GM19240 (cell line): ENCODE measurements around the gene CDC42EP5.
"Not testable (repeated sequence)": the region's sequence is repeated elsewhere in the genome, so short reads cannot be mapped to it uniquely, and the experiment has no call there.

Source experiments
- DNase-seq: peaks from one replicate; pipeline ENCODE4 v3.0.0; 2011; ENCODE audit warnings: low spot score; ENCODE audit not compliant: insufficient read length

The CDC42EP5 gene

GRCh38 chr19:54489766-54490165 is 16.7 kb upstream of the CDC42EP5 start:
- no peak for DNase-seq

- no peak for DNase-seq
Measured at GRCh38 chr19:54489341-54489740, 16.2 kb upstream of the CDC42EP5 start.

GRCh38 chr19:54485851-54486250 is 12.8 kb upstream of the CDC42EP5 start:
- DNase-seq: no peak

- DNase-seq: no peak
Measured at GRCh38 chr19:54484451-54484850, 11.4 kb upstream of the CDC42EP5 start.

DNA sequence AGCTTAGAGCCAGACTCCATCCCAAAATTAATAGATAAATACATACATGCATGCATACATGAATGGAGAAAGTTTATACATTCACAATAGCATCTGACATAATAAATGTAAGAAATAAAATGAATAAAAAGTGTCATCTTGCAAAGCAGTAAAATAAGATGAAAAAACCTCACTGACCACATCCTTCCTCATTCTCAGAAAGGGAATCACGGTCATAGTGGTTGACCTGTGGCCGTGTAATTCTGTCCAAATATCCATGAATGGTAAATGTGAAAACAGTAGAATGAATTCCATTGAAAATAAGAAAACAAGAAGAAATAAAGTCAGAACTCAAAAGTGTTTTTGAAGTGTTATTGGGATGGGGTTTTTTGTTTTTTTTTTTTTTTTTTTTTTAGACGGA is 9.8 kb upstream of the CDC42EP5 start:
- DNase-seq: no peak

GRCh38 chr19:54481326-54481930 is 8.3 kb upstream of the CDC42EP5 start:
- no peak for DNase-seq

GRCh38 chr19:54480051-54480450 is 7.0 kb upstream of the CDC42EP5 start:
- DNase-seq: no peak

DNA sequence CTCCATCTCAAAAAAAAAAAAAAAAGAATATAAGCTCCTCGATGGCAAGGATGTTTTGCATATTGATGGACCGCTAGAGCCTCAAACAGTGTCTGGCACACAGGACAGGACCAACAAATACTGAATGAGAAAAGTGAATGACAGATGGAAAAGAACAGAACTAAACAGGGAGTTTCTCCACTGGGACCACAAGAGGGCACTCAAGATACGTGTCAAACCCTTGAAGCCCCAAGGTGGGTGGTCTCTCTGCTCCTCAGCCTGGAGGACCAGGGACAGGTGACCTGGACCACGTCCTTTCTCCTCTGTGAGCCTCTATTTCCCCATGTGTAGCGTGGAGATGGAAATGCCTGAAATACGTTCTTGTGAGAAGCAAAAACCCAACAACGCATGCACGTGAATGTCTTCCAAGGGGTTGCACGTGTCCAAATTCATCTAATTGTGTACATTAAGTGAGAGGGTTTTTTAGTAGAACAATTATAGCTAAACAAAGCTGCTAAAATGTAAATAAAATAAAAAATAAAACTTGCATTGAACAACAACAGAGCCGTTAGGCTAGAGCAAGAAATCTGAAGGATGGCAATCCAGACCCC is 5.7 kb upstream of the CDC42EP5 start:
- no peak for DNase-seq

DNA sequence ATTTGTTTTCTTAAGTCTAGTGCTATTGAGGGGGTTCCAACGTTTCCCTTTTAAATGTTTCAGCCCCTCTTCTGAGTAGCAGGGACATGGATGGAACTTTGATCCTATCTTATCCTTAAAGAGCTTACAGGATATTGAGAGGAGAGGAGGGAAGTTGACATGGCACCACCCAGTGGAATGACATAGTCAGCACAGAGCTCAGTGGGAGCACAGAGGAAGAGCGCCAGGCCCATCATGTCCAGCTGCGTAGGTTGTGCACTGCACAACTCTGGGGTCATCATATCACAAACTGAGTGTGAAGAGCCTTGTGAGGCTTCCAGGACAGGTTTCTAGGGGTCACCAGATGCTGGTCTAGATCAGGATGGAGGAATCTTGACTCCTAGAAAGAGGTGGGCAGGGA is 4.6 kb upstream of the CDC42EP5 start:
- DNase-seq: no peak

- no peak for DNase-seq
Measured at GRCh38 chr19:54475706-54476105, 2.6 kb upstream of the CDC42EP5 start.

DNA sequence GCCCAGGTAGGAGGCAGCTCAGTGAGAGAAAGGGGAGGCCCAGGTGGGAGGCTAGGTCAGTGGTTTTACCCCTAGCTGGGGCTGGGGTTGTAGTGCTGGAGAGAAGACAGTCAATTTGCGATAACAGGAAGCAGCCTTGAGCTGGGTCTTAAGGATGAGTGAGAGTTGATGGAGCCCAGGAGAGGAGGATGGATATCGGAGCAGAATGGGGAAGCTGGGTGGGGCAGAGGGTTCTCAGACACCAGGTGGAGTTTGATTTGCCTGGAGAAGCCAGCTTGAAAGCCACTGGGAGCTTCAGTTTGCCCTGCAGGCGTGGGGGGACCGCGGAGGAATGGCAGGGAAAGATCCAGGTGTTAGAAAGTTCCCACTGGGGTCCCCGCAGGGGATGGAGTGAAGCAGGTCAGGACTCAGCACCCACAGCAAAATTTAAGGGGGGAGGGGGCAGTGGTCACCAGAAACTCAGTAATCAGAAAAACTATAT is 836 bp upstream of the CDC42EP5 start:
- no peak for DNase-seq

DNA sequence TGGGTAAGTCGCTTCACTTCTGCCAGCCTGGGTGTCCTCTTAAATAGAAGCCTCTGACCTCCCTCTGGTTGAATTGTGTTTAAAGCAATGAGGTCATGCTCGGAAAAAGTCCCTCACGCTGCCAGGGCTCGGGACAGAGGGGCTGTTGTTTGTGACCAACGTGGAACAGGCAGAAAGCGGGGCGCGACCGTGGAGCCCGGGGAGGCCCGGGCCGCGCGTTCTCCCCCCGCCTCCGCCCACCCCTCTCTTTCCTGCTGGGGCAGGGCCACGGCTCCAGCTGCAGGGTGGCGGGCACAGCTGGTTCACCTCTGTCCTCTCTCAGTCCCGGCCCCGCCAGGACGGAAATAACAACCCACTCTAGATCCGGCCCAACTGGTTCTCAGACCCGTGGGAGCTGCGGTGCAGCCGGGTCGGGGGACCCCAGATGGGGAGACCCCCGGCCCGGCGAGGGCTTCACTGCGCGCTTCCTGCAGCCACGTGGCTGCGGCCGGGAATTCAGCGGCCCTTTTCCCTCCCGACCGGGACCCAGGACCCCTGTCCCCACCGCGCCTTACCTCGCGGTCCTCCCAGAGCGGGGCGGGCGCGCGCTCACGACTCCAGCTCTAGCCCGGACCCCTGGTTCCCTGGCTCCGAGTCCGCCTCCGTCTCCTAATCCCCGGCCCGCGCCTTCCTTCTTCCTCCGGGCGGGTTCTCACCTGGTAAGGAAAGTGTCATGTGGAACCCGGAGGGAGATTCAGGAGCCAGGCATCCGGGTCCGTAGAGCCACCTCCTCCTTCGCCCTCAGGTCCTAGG is 1.9 kb downstream of the CDC42EP5 start:
- no peak for DNase-seq

GRCh38 chr19:54470276-54470887 is 2.7 kb downstream of the CDC42EP5 start:
- no peak for DNase-seq

DNA sequence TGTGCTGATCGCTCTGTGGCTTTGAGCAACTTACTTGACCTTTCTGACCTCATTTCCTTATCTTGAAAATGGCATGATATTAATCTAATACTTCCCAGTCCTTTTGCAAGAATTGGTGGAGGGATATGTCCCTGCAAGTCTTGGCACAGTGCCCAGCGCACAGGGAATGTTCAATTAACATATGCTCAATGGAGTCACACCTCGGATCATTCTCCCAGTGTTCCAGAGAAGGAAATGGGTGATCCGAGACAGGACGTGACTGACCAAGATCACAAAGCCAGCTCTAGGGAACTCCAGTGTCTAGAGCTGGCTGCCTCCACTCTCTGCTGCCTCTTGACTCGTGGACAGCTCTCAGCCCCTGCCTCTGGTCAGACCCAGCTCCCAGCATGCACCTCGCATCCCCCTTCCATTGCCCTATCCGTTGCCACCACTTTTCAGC is 3.6 kb downstream of the CDC42EP5 start:
- DNase-seq: no peak

- DNase-seq: not testable (repeated sequence)
Measured at GRCh38 chr19:54466110-54466480, 7.0 kb downstream of the CDC42EP5 start.

- DNase-seq: no peak
Measured at GRCh38 chr19:54465426-54466109, 7.5 kb downstream of the CDC42EP5 start.

- peak; percentile 86 for DNase-seq
Measured at GRCh38 chr19:54464630-54465425, 8.3 kb downstream of the CDC42EP5 start.

DNA sequence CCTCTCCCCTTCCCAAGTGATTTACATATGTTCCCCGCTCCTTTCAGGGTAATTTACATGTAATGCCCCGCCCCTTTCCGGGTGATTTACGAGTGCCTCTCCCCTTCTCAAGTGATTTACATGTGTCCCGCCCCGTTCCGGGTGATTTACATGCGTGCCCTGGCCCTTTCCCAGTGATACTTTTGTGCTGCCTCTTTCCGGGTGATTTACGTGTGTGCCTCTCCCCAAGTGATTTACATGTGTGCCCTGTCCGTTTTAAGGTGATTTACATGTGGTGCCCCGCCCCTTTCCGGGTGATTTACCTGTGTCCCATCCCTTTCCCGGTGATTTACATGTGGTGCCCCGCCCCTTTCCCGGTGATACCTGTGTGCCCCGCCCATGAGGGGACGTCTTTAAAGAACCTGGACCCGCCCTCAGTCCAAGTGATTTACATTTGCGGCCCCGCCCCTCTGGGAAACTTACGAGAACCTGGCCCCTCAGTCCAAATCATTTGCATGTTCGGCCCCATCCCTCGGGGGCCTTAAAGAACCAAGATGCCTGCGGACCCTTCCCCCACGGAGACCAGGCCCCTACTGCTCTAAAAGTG is 9.0 kb downstream of the CDC42EP5 start:
- DNase-seq: peak; percentile 72

- DNase-seq: peak; percentile 65
Measured at GRCh38 chr19:54463531-54464043, 9.5 kb downstream of the CDC42EP5 start, which contains the start of gene LENG9. Gene LENG9 (minus strand): TSS chr19:54463778. CDS start chr19:54463526, 252 bp downstream.
